CD4-positive, alpha-beta T cell (primary cell): ENCODE data around the gene LYPLAL1. TPM values are rescaled to one million over a fixed set of nuclear protein-coding genes. Genes with fewer than 3 reads are reported as not detected.
"Not testable (repeated sequence)": the region's sequence is repeated elsewhere in the genome, so short reads cannot be mapped to it uniquely, and the experiment has no call there.

Experiments used
- ATAC-seq: fragments of 200-7000 bp; cut with Tn5 transposase; one replicate; pipeline ENCODE4 v1.10.0; 2022; ENCODE audit warnings: mild to moderate bottlenecking; ENCODE audit not compliant: poor library complexity
- CTCF ChIA-PET: fragments of 350-600 bp; sonication (Branson Sonifier 250); formaldehyde crosslinking; loops from one replicate; lab custom pipeline; 2021; ENCODE audit warnings: antibody characterized with exemption, inconsistent platforms; lab: Charles Lee
- POLR2A ChIA-PET: fragments of 350-600 bp; sonication (Branson Sonifier 250); formaldehyde crosslinking; loops from one replicate; lab custom pipeline; 2021; ENCODE audit warnings: antibody characterized with exemption, inconsistent platforms; lab: Charles Lee
- DNase-seq, 14 experiments: peaks; one replicate each; pipeline ENCODE4 v3.0.0-alpha.2; 2013 to 2020; ENCODE audit warnings: mixed read lengths in 2 of 14
- H3K27ac ChIP-seq, 2 donors: one replicate each; pipeline versions ENCODE4 v1.5.1 to v1.7.0; 2013; ENCODE audit warnings: low read length in 2 of 2, low read depth in 1 of 2, mild to moderate bottlenecking in 1 of 2
- H3K27me3 ChIP-seq, 2 experiments: 1 replicate in 1 of 2; 2 replicates in 1 of 2; pipeline versions ENCODE4 v1.6.1 to v1.7.0; 2013; ENCODE audit warnings: low read length in 2 of 2, control low read depth in 1 of 2, mild to moderate bottlenecking in 1 of 2, moderate library complexity in 1 of 2; ENCODE audit not compliant: insufficient read depth in 2 of 2, control insufficient read depth in 1 of 2
- H3K36me3 ChIP-seq: one replicate; pipeline ENCODE4 v1.6.1; 2013; ENCODE audit warnings: low read length, control low read depth; ENCODE audit not compliant: insufficient read depth
- H3K4me1 ChIP-seq: one replicate; pipeline ENCODE4 v1.6.1; 2013; ENCODE audit warnings: low read length, control low read depth; ENCODE audit not compliant: insufficient read depth
- H3K4me3 ChIP-seq: one replicate; pipeline ENCODE4 v1.5.1; 2013; ENCODE audit warnings: mild to moderate bottlenecking, low read length, moderate library complexity
- H3K9me3 ChIP-seq, 2 experiments: 1 replicate in 1 of 2; 2 replicates in 1 of 2; pipeline versions ENCODE4 v1.6.1 to v1.7.0; 2013; ENCODE audit warnings: low read length in 2 of 2, mild to moderate bottlenecking in 2 of 2, control low read depth in 1 of 2, moderate library complexity in 1 of 2; ENCODE audit not compliant: control insufficient read depth in 1 of 2, insufficient read depth in 1 of 2
- H3K27ac Mint-ChIP-seq: one replicate; pipeline ENCODE4 v1.8.0; 2020; ENCODE audit warnings: mixed read lengths
- H3K27me3 Mint-ChIP-seq: one replicate; pipeline ENCODE4 v1.8.0; 2021; ENCODE audit warnings: mixed read lengths
- H3K36me3 Mint-ChIP-seq: one replicate; pipeline ENCODE4 v1.8.0; 2021; ENCODE audit warnings: low read depth, mixed read lengths
- H3K4me1 Mint-ChIP-seq: one replicate; pipeline ENCODE4 v1.8.0; 2021; ENCODE audit warnings: low read depth, mixed read lengths
- H3K4me3 Mint-ChIP-seq: one replicate; pipeline ENCODE4 v1.8.0; 2020; ENCODE audit warnings: mild to moderate bottlenecking, mixed read lengths
- H3K9me3 Mint-ChIP-seq: one replicate; pipeline ENCODE4 v1.8.0; 2020; ENCODE audit warnings: mixed read lengths
- intact Hi-C, 2 experiments: fragments of 100-400 bp; cut with DNase I in 1 of 2; cut with micrococcal nuclease in 1 of 2; formaldehyde crosslinking; loops; one replicate each; pipeline versions ENCODE4 v1.15.1 to v1.9.0; 2023 to 2025; cut with DNase I, micrococcal nuclease
- total RNA-seq, 174 experiments: library from RNA in 2 of 174; stranded (reverse) in 2 of 174; gene quantifications; one replicate each; pipeline ENCODE4 v1.2.3 and lab custom pipeline; 2021 to 2026
- TF ChIP-seq, protein P1 (sequence below): fragments of 200-600 bp; IDR thresholded peaks from one replicate; pipeline ENCODE4 v1.8.0; 2022; ENCODE audit warnings: antibody characterized with exemption, mild to moderate bottlenecking

Gene LYPLAL1
- total RNA-seq, 2 experiments from 2014 or later = 8.2 to 10.0 TPM

GRCh38 chr1:219189952-219190351, 16.3 kb downstream of the LYPLAL1 start:
- Histone ChIP-seq H3K27me3 (no peaks in the 10 kb centered on the region), H3K36me3 (no peaks in the 10 kb centered on the region), H3K9me3 (no peaks in the 10 kb centered on the region), H3K4me3 (no peak overlapping the region), H3K4me1 (no peaks in the 10 kb centered on the region), H3K27ac (no peak overlapping the region)
- Mint-ChIP-seq H3K4me1 (peaks cover 29% of the 10 kb centered on the region), H3K27ac (no peak overlapping the region), H3K27me3 (no peaks in the 10 kb centered on the region), H3K4me3 (no peak overlapping the region), H3K9me3 (no peaks in the 10 kb centered on the region), H3K36me3 (peaks cover 48% of the 10 kb centered on the region)
- CTCF ChIA-PET = no interaction called here
- intact Hi-C loops = no loop called here
- DNase-seq (no peak), ATAC-seq (no peak)
- POLR2A ChIA-PET = interaction anchor here (2.2 kb wide), 1 partner anchor 16 kb away, joined by 9 read pairs; the partner anchor contains the start of gene LYPLAL1
- TF ChIP-seq, protein P1, sequence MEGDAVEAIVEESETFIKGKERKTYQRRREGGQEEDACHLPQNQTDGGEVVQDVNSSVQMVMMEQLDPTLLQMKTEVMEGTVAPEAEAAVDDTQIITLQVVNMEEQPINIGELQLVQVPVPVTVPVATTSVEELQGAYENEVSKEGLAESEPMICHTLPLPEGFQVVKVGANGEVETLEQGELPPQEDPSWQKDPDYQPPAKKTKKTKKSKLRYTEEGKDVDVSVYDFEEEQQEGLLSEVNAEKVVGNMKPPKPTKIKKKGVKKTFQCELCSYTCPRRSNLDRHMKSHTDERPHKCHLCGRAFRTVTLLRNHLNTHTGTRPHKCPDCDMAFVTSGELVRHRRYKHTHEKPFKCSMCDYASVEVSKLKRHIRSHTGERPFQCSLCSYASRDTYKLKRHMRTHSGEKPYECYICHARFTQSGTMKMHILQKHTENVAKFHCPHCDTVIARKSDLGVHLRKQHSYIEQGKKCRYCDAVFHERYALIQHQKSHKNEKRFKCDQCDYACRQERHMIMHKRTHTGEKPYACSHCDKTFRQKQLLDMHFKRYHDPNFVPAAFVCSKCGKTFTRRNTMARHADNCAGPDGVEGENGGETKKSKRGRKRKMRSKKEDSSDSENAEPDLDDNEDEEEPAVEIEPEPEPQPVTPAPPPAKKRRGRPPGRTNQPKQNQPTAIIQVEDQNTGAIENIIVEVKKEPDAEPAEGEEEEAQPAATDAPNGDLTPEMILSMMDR = no peak

DNA sequence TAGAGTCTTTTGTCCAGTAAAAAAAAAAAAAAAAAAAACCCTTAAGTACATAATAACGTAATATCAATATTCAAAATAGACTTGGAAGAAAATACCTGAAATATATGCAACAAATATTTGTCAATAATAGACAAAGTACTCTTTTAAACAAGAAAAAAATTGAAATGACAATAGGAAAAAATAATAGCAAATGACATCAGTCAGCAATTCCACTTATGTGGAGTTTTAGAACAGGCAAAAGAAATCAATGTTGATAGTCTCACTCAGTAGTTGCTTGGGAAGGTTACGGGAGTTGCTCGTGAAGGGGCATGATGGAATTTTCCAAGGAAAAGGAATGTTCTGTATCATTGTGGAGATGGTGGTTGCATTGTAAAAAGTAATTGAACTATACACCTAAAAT, 16.9 kb downstream of the LYPLAL1 start:
- H3K4me3 ChIP-seq = no peak overlapping the region
- Mint-ChIP-seq H3K36me3 (peaks cover 51% of the 10 kb centered on the region), H3K9me3 (no peaks in the 10 kb centered on the region), H3K4me1 (peaks cover 23% of the 10 kb centered on the region), H3K27me3 (no peaks in the 10 kb centered on the region), H3K27ac (no peak overlapping the region), H3K4me3 (no peak overlapping the region)
- no peaks in the 10 kb centered on the region for H3K4me1 ChIP-seq
- ATAC-seq = no peak
- TF ChIP-seq, protein P1 = no peak
- DNase-seq = no peak
- intact Hi-C loops = no loop called here
- ChIA-PET CTCF (no interaction called here), POLR2A (no interaction called here)
- no peaks in the 10 kb centered on the region for H3K9me3 ChIP-seq
- H3K27ac ChIP-seq = no peak overlapping the region
- no peaks in the 10 kb centered on the region for H3K36me3 ChIP-seq
- H3K27me3 ChIP-seq = no peaks in the 10 kb centered on the region

DNA sequence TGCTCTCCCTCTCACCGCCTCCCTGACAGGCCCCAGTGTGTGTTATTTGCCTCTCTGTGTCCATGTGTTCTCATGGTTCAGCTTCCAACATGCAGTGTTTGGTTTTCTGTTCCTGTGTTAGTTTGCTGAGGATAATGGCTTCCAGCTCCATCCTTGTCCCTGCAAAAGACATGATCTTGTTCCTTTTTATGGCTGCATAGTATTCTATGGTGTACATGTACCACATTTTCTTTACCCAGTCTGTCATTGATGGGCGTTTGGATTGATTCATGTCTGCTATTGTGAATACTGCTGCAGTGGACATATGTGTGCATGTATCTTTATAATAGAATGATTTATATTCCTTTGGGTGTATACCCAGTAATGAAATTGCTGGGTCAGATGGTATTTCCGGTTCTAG, 22.2 kb downstream of the LYPLAL1 start:
- H3K4me3 ChIP-seq, H3K4me1 Mint-ChIP-seq, H3K27me3 Mint-ChIP-seq, DNase-seq, H3K36me3 ChIP-seq, H3K27me3 ChIP-seq, CTCF ChIA-PET, H3K9me3 Mint-ChIP-seq, H3K27ac Mint-ChIP-seq, H3K4me1 ChIP-seq, H3K4me3 Mint-ChIP-seq, H3K27ac ChIP-seq, intact Hi-C loops, POLR2A ChIA-PET, H3K9me3 ChIP-seq, ATAC-seq: not testable (repeated sequence)
- H3K36me3 Mint-ChIP-seq = peaks cover 72% of the 10 kb centered on the region

- no peak overlapping the region for H3K4me3 Mint-ChIP-seq
- Histone ChIP-seq H3K4me1 (no peaks in the 10 kb centered on the region), H3K27me3 (no peaks in the 10 kb centered on the region), H3K27ac (no peak overlapping the region), H3K9me3 (no peaks in the 10 kb centered on the region), H3K4me3 (no peak overlapping the region), H3K36me3 (peaks cover 6% of the 10 kb centered on the region)
- ATAC-seq (no peak), DNase-seq (no peak)
- ChIA-PET POLR2A (no interaction called here), CTCF (interaction anchor here (0.9 kb wide), 1 partner anchor 10 kb away, joined by 3 read pairs; no protein-coding TSS in a partner anchor)
- no peaks in the 10 kb centered on the region for H3K27me3 Mint-ChIP-seq
- H3K36me3 Mint-ChIP-seq = peaks cover 36% of the 10 kb centered on the region
- no peaks in the 10 kb centered on the region for H3K9me3 Mint-ChIP-seq
- TF ChIP-seq, protein P1 = no peak
- no peaks in the 10 kb centered on the region for H3K4me1 Mint-ChIP-seq
- intact Hi-C loops = no loop called here
- H3K27ac Mint-ChIP-seq = no peak overlapping the region
Observed at GRCh38 chr1:219201656-219202055, 28.0 kb downstream of the LYPLAL1 start.
